GM12865 (cell line): ENCODE results near the gene DNAH12.

Experiments used
- DNase-seq: peaks from one replicate; pipeline ENCODE4 v3.0.0; 2010; ENCODE audit warnings: low read depth
- H3K4me3 ChIP-seq: 2 replicates; pipeline ENCODE4 v1.5.1; 2011; ENCODE audit warnings: mild to moderate bottlenecking, low read depth, low read length, control low read depth
- CTCF ChIP-seq: IDR thresholded peaks from 2 replicates; pipeline ENCODE4 v1.5.1; 2011; ENCODE audit warnings: low read length, control low read depth, low read depth, inconsistent platforms; ENCODE audit not compliant: insufficient read depth; ENCODE audit errors: missing control alignments

DNAH12 gene

GRCh38 chr3:57559526-57559925 is 15.4 kb upstream of the DNAH12 start:
- no peak overlapping the region for H3K4me3 ChIP-seq
- DNase-seq = no peak
- no peak for TF ChIP-seq CTCF

GRCh38 chr3:57557085-57557537 is 13.0 kb upstream of the DNAH12 start:
- peak; percentile 72 for DNase-seq
- H3K4me3 ChIP-seq = peak overlapping the region; percentile 72
- TF ChIP-seq CTCF = no peak

- no peak for TF ChIP-seq CTCF
- peak overlapping the region; percentile 72 for H3K4me3 ChIP-seq
- DNase-seq = no peak
These were observed 12.4 kb upstream of the DNAH12 start for GRCh38 chr3:57556459-57557084.

- no peak for TF ChIP-seq CTCF
- DNase-seq = peak; percentile 96
- peak within 1 kb of the TSS; percentile 72 for H3K4me3 ChIP-seq
These were observed 11.8 kb upstream of the DNAH12 start, which contains the start of gene PDE12 for GRCh38 chr3:57555738-57556458. Gene PDE12, plus strand, starts transcription at chr3:57556274. Its CDS starts 106 bp downstream, at chr3:57556380.

- peak overlapping the region; percentile 72 for H3K4me3 ChIP-seq
- peak; percentile 24 for DNase-seq
- TF ChIP-seq CTCF = no peak
These were observed 11.2 kb upstream of the DNAH12 start for GRCh38 chr3:57555306-57555705.

GRCh38 chr3:57546616-57547015 is 2.5 kb upstream of the DNAH12 start:
- DNase-seq = no peak
- no peak overlapping the region for H3K4me3 ChIP-seq
- no peak for TF ChIP-seq CTCF

GRCh38 chr3:57545636-57546268 is 1.6 kb upstream of the DNAH12 start:
- no peak for TF ChIP-seq CTCF
- no peak overlapping the region for H3K4me3 ChIP-seq
- DNase-seq = no peak
